Activated CD8-positive, alpha-beta T cell treated with anti-CD3 and anti-CD28 coated beads, Interleukin-2, amount 10 ng/mL, durations not matched to agents 7 days and 5 days (primary cell): ENCODE results near the gene AKR1E2. TPM values are rescaled to one million over a fixed set of nuclear protein-coding genes. Genes with fewer than 3 reads are reported as not detected.
"Not testable (repeated sequence)": the region's sequence is repeated elsewhere in the genome, so short reads cannot be mapped to it uniquely, and the experiment has no call there.

Experiments
- ATAC-seq: fragments of 150-1000 bp; cut with Tn5 transposase; one replicate; pipeline ENCODE4 v1.10.0; 2021; ENCODE audit warnings: moderate library complexity
- CTCF ChIA-PET: fragments of 350-600 bp; sonication (Branson Sonifier 250); formaldehyde crosslinking; loops from one replicate; lab custom pipeline; 2021; ENCODE audit warnings: antibody characterized with exemption; lab: Charles Lee
- POLR2A ChIA-PET: fragments of 350-600 bp; sonication (Branson Sonifier 250); formaldehyde crosslinking; loops from one replicate; lab custom pipeline; 2021; ENCODE audit warnings: antibody characterized with exemption; lab: Charles Lee
- DNase-seq: peaks from one replicate; pipeline ENCODE4 v3.0.0-alpha.2; 2020
- H3K27ac Mint-ChIP-seq: one replicate; pipeline ENCODE4 v1.8.0; 2021; ENCODE audit warnings: mild to moderate bottlenecking, mixed read lengths
- H3K27me3 Mint-ChIP-seq: one replicate; pipeline ENCODE4 v1.8.0; 2021; ENCODE audit warnings: low read depth, mixed read lengths
- H3K36me3 Mint-ChIP-seq: one replicate; pipeline ENCODE4 v1.8.0; 2021; ENCODE audit warnings: low read depth, mixed read lengths
- H3K4me1 Mint-ChIP-seq: one replicate; pipeline ENCODE4 v1.8.0; 2021; ENCODE audit warnings: low read depth, mixed read lengths
- H3K4me3 Mint-ChIP-seq: one replicate; pipeline ENCODE4 v1.8.0; 2021; ENCODE audit warnings: mild to moderate bottlenecking, mixed read lengths
- H3K9me3 Mint-ChIP-seq: one replicate; pipeline ENCODE4 v1.8.0; 2022; ENCODE audit warnings: mixed read lengths; ENCODE audit not compliant: insufficient read depth
- total RNA-seq, 2 experiments: library from RNA; stranded (reverse); gene quantifications; one replicate each; pipeline ENCODE4 v1.2.3, GENCODE V29; 2021

AKR1E2 gene
- total RNA-seq, 2 experiments from 2014 or later: 6.5 to 8.9 TPM

DNA sequence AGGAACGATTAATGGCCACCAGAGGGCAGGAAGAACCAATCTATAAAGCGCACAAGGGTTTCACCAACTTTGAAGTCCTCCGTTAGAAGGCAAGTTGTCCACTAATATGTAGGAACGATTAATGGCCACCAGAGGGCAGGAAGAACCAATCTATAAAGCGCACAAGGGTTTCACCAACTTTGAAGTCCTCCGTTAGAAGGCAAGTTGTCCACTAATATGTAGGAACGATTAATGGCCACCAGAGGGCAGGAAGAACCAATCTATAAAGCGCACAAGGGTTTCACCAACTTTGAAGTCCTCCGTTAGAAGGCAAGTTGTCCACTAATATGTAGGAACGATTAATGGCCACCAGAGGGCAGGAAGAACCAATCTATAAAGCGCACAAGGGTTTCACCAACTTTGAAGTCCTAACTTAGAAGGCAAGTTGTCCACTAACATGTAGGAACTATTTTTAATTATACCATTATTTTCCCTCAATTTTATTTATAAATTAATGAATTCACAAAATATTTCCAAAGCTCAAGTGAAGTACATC, 10.3 kb upstream of the AKR1E2 start:
- DNase-seq, H3K27ac Mint-ChIP-seq, H3K4me3 Mint-ChIP-seq, ATAC-seq, H3K9me3 Mint-ChIP-seq, H3K4me1 Mint-ChIP-seq, POLR2A ChIA-PET, H3K36me3 Mint-ChIP-seq: not testable (repeated sequence)
- H3K27me3 Mint-ChIP-seq: peaks cover 21% of the 10 kb centered on the region
- CTCF ChIA-PET: interaction anchor here (0.7 to 4.5 kb wide), 15 partner anchors 13 to 779 kb away, joined by 3 to 47 read pairs (median 6); no protein-coding TSS in a partner anchor

DNA sequence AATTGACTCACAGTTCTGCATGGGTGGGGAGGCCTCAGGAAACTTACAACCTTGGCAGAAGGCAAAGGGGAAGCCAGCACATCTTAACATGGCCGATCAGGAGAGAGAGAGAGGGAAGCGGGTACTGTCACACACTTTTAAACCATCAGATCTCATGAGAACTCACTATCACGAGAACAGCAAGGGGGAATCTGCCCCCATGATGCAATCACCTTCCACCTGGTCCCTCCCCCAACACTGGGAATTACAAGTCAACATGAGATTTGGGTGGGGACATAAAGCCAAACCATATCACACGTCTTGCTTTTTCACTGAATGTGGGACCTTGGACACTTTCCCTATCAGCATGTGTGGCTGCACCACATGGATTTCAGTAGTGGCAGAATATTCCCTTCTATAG, 9.0 kb upstream of the AKR1E2 start:
- H3K36me3 Mint-ChIP-seq: no peaks in the 10 kb centered on the region
- H3K27ac Mint-ChIP-seq: no peak overlapping the region
- ATAC-seq (no peak), DNase-seq (no peak)
- no peaks in the 10 kb centered on the region for H3K9me3 Mint-ChIP-seq
- no peaks in the 10 kb centered on the region for H3K4me1 Mint-ChIP-seq
- POLR2A ChIA-PET: no interaction called here
- H3K27me3 Mint-ChIP-seq: peaks cover 25% of the 10 kb centered on the region
- CTCF ChIA-PET: no interaction called here
- H3K4me3 Mint-ChIP-seq: no peak overlapping the region

DNA sequence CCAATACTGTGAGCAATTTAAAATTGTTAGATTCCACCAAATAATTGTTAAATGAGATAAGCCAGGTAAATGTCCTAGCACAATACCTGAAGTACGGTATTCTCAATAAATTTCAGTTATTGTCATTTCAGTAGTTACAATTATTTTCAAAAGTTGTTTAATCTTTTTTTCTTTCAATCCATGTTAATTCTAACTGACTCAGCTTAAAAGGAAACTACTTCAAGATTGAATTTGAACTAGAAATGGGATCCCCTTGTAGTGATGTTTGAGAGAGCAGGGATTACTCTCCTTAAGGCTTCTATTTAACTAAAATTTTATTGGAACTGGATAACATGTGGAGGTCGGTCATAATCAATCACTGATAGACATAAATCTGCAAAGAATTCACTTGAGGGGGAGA, 6.9 kb upstream of the AKR1E2 start:
- Mint-ChIP-seq H3K4me1 (no peaks in the 10 kb centered on the region), H3K9me3 (no peaks in the 10 kb centered on the region), H3K36me3 (no peaks in the 10 kb centered on the region), H3K4me3 (no peak overlapping the region), H3K27me3 (peaks cover 30% of the 10 kb centered on the region), H3K27ac (no peak overlapping the region)
- ATAC-seq (no peak), DNase-seq (no peak)
- ChIA-PET CTCF (no interaction called here), POLR2A (no interaction called here)

DNA sequence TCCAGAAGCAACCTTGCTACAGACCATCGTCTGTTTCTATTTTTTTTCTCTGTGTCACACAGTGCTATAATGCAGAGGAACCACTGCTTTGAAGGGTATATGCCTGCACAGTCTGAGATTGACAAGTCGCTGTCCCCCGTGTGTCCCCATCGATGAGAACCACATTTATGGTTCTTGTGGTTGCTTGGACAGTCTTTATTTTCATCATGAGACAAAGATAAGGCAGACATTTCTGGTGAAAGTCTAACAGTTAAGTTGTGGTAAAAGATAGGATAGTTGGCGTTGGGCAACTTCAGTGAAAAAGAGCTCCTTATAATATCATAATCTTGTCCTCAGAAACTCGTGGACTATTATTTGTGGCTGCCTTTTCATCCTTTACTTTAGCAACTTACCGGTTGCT, 6.3 kb upstream of the AKR1E2 start:
- peaks cover 34% of the 10 kb centered on the region for H3K27me3 Mint-ChIP-seq

DNA sequence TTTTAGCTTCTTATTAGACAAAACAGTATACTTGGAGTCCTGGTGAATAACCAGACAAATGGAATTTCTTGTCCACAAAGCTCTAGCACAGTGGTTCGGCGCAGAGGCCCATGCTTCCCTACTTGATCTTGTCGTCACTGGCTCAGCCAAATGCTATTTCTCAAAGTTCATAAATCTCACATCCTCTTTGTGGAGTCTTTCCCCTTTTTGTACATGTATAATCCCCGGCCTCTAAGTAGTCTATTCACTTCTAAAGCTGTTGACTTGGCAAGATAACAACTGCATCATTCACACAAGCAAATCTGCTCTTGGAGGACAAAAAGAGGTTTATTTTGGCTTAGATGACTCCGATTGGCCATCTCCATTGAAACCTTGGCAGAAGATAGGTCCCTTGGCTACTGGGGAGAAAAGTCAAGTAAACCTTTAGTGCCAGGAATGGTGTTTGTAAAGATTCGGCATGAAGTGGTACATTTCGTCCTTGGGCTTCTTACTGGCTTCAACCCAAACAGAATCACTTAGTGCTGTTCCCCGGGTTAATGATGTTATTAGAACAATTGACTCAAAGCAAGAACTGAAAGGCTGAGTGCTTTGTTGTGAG, 5.1 kb upstream of the AKR1E2 start:
- no peak for DNase-seq
- ChIA-PET POLR2A (no interaction called here), CTCF (interaction anchor here (1.7 to 1.9 kb wide), 2 partner anchors 10 to 29 kb away, joined by 3 to 7 read pairs; no protein-coding TSS in a partner anchor)
- H3K4me3 Mint-ChIP-seq: no peak overlapping the region
- H3K27ac Mint-ChIP-seq: no peak overlapping the region
- peaks cover 38% of the 10 kb centered on the region for H3K27me3 Mint-ChIP-seq
- ATAC-seq: no peak
- peaks cover 5% of the 10 kb centered on the region for H3K4me1 Mint-ChIP-seq
- H3K36me3 Mint-ChIP-seq: peaks cover 1% of the 10 kb centered on the region
- H3K9me3 Mint-ChIP-seq: no peaks in the 10 kb centered on the region

More for the DNA sequence above, 6.3 kb upstream of the AKR1E2 start:
- Mint-ChIP-seq H3K4me1 (no peaks in the 10 kb centered on the region), H3K36me3 (no peaks in the 10 kb centered on the region), H3K4me3 (no peak overlapping the region), H3K27ac (no peak overlapping the region), H3K9me3 (no peaks in the 10 kb centered on the region)
- ATAC-seq: no peak
- POLR2A ChIA-PET: no interaction called here
- DNase-seq: no peak
- CTCF ChIA-PET: interaction anchor here (0.6 to 1.9 kb wide), 2 partner anchors 30 to 308 kb away, joined by 3 to 7 read pairs; no protein-coding TSS in a partner anchor

DNA sequence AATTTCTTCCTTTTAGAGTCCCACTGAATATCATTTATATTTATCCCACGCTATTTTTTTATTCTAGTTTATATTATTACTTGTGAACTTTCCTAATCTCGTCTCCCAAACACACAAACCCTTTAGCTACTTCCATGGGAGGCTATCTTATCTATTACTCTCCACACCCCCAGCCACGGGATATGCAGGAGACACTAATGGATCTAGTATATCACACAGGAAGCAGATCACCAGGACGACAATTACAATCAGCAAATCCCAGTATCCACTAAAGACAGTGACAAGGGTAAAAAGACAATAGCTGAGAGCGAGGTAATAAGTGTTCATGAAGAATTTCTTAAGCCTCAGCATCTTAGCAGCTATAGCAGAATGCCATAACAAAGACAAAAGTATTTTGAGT, 3.8 kb upstream of the AKR1E2 start:
- Mint-ChIP-seq H3K36me3 (peaks cover 2% of the 10 kb centered on the region), H3K27me3 (peaks cover 39% of the 10 kb centered on the region), H3K9me3 (no peaks in the 10 kb centered on the region), H3K4me3 (no peak overlapping the region), H3K27ac (no peak overlapping the region), H3K4me1 (peaks cover 12% of the 10 kb centered on the region)
- no peak for ATAC-seq
- CTCF ChIA-PET: interaction anchor here (1.1 to 1.7 kb wide), 2 partner anchors 7 to 9 kb away, joined by 3 read pairs; no protein-coding TSS in a partner anchor
- POLR2A ChIA-PET: interaction anchor here (0.7 kb wide), 1 partner anchor 9 kb away, joined by 3 read pairs; no protein-coding TSS in a partner anchor
- no peak for DNase-seq

DNA sequence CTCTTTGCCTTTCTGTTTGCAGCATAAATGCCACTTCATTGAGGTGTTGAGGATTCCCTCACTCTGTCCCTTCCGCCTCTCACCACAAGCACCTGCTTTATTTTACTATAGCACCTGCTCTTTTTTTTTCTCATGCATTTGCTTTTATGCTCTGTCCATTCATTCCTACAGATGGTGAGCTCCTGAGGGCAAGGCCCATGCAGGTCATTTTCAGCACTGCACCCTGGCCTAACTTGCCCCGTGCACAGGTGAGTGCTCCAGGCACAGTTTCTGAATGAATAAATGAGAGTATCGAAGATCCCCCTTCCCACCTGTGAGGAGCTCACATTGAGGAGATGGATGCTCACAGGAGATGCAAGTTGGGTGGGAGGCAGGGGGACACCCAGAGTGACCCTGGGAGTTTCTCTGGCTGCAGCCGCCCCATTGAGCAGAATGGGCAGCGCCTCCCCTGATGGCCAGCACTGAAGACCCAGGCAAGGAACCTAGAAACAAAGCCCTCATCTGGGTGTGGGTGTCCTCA, 1.2 kb upstream of the AKR1E2 start:
- ATAC-seq (no peak), DNase-seq (no peak)
- ChIA-PET CTCF (interaction anchor here (0.7 to 1.8 kb wide), 2 partner anchors 10 to 25 kb away, joined by 3 to 11 read pairs; no protein-coding TSS in a partner anchor), POLR2A (interaction anchor here (0.8 kb wide), 1 partner anchor 14 kb away, joined by 3 read pairs; no protein-coding TSS in a partner anchor)
- Mint-ChIP-seq H3K36me3 (peaks cover 2% of the 10 kb centered on the region), H3K27me3 (peaks cover 46% of the 10 kb centered on the region), H3K9me3 (no peaks in the 10 kb centered on the region), H3K27ac (no peak overlapping the region), H3K4me1 (peaks cover 17% of the 10 kb centered on the region), H3K4me3 (no peak overlapping the region)

DNA sequence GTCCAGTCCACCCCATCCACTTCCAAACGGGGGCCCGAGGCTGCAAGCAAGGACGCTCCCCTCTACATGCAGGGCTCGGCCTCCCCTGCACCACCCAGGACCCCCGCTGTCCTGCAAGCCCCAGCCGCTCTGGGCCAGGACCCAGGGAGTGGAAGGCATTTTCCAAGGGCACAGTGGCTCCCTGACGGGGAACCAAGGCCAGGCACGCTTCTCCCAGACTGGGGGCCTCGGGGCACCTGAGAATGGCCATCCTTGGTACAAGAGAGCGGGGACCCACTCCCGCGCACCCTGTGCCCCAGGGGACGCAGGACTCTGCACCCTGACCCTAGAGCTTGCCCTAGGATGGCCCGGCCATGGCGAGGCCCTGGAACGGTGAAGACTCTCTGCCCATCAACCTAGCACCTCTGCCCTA, 545 bp upstream of the AKR1E2 start:
- peaks cover 44% of the 10 kb centered on the region for H3K27me3 Mint-ChIP-seq
- peaks cover 17% of the 10 kb centered on the region for H3K4me1 Mint-ChIP-seq

DNA sequence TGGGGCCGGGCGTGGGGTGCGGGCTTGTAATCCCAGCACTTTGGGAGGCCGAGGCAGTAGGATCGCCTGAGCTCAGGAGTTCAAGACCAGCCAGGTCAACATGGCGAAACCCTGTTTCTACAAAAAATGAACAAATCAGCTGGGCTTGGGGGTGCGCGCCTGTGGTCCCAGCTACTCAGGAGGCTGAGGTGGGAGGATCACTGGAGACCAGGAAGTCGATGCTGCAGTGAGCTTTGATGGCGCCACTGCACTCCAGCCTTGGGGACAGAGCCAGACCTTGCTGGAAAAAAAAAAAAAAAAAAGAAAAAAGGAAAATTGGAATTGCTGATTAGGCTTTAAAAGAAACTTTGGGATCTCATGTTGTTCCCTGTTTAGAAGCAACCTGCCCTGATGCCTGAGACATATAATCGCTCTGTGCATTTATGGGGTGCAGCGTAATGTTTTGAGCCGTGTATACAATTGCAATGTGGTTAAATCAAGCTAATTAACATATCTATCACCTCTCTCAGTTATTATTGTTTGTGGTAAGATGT, 851 bp downstream of the AKR1E2 start:
- Mint-ChIP-seq H3K36me3 (peaks cover 2% of the 10 kb centered on the region), H3K4me3 (peak overlapping the region; percentile 77), H3K4me1 (peaks cover 17% of the 10 kb centered on the region), H3K27me3 (peaks cover 35% of the 10 kb centered on the region), H3K27ac (peak overlapping the region; percentile 67), H3K9me3 (no peaks in the 10 kb centered on the region)
- CTCF ChIA-PET: interaction anchor here (1.1 to 2.3 kb wide), 3 partner anchors 12 to 24 kb away, joined by 3 to 20 read pairs (median 10); no protein-coding TSS in a partner anchor
- POLR2A ChIA-PET: no interaction called here
- ATAC-seq (no peak), DNase-seq (no peak)

More for the DNA sequence above, 545 bp upstream of the AKR1E2 start:
- CTCF ChIA-PET: interaction anchor here (1.1 to 2.3 kb wide), 3 partner anchors 11 to 26 kb away, joined by 3 to 20 read pairs (median 11); no protein-coding TSS in a partner anchor
- POLR2A ChIA-PET: interaction anchor here (0.8 kb wide), 1 partner anchor 13 kb away, joined by 3 read pairs; no protein-coding TSS in a partner anchor
- Mint-ChIP-seq H3K36me3 (peaks cover 2% of the 10 kb centered on the region), H3K9me3 (no peaks in the 10 kb centered on the region), H3K27ac (no peak overlapping the region), H3K4me3 (peak overlapping the region; percentile 49)
- DNase-seq (no peak), ATAC-seq (no peak)

DNA sequence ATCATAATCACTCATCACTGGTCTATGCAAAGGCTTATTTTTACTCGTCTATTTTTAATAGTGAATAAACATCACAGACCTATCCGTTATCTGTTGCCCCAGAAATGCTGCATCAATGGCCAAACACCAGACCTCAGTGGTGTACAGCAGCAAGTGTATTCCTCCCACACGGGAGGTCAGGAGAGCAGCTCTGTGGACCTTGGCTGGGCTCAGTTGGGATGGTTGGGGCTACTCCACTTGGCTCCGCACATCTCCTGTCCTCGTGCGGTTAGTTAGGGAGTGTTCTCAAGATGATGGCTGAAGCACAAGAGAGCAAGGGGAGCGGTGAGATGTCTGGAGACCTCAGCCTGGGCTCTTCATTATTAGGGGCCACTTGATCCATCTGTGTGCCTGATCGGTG, 2.0 kb downstream of the AKR1E2 start:
- peaks cover 2% of the 10 kb centered on the region for H3K36me3 Mint-ChIP-seq
- ATAC-seq (no peak), DNase-seq (no peak)
- POLR2A ChIA-PET: no interaction called here
- H3K27ac Mint-ChIP-seq: no peak overlapping the region
- CTCF ChIA-PET: interaction anchor here (1.8 kb wide), 1 partner anchor 22 kb away, joined by 10 read pairs; no protein-coding TSS in a partner anchor
- no peaks in the 10 kb centered on the region for H3K9me3 Mint-ChIP-seq
- peaks cover 17% of the 10 kb centered on the region for H3K4me1 Mint-ChIP-seq
- H3K27me3 Mint-ChIP-seq: peaks cover 33% of the 10 kb centered on the region
- H3K4me3 Mint-ChIP-seq: no peak overlapping the region

DNA sequence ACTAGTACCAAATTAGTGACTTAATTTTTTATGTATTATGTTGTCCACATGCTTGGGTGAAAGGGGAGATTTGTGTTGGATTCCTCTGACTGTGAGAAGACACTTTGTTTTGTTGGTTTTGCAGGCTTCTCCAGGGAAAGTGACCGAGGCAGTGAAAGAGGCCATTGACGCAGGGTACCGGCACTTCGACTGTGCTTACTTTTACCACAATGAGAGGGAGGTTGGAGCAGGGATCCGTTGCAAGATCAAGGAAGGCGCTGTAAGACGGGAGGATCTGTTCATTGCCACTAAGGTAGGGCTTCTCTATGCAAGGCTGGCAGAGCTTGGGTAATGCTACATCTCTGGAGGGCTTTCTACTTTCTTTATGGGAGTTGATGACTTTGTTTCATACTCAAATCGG, 4.5 kb downstream of the AKR1E2 start:
- ChIA-PET POLR2A (interaction anchor here (0.6 kb wide), 1 partner anchor 9 kb away, joined by 3 read pairs; no protein-coding TSS in a partner anchor), CTCF (interaction anchor here (1.5 to 2.3 kb wide), 3 partner anchors 9 to 19 kb away, joined by 3 to 10 read pairs (median 6); no protein-coding TSS in a partner anchor)
- no peak overlapping the region for H3K27ac Mint-ChIP-seq
- H3K4me3 Mint-ChIP-seq: no peak overlapping the region
- no peaks in the 10 kb centered on the region for H3K9me3 Mint-ChIP-seq
- H3K27me3 Mint-ChIP-seq: peaks cover 22% of the 10 kb centered on the region
- peaks cover 25% of the 10 kb centered on the region for H3K4me1 Mint-ChIP-seq
- no peak for ATAC-seq
- DNase-seq: no peak
- H3K36me3 Mint-ChIP-seq: peaks cover 2% of the 10 kb centered on the region
